Measurements from ENCODE around the gene PTCD1. TPM values are rescaled to one million over a fixed set of nuclear protein-coding genes. Genes with fewer than 3 reads are reported as not detected.

Gene PTCD1
- total RNA-seq, 1 experiment from 2014 or later, result 7.6 TPM

DNA sequence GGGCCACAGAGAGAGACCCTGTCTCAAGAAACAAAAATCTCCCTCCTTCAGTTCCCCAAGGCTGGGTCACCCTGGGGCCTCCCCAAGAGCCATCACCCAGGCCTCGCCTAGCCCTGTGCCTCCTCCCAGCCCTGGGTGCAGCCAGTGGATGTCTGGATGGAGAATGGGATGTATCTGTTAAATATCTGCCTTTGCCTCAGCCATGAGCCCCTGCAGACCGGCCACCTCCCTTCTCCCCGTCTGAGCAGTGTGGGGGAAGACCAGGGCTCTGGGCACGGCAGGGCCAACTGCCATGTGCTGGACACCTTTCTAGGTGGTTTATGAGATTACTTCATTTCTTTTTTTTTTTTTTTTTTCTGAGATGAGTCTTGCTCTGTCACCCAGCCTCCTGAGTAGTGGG, 54.1 kb downstream of the PTCD1 start:
- Mint-ChIP-seq H3K4me3 (ENCODE audit: low read depth, unreplicated experiment) (no peak overlapping the region), H3K4me1 (ENCODE audit: low read depth, unreplicated experiment) (peaks cover 8% of the 10 kb centered on the region), H3K27me3 (ENCODE audit: unreplicated experiment) (no peaks in the 10 kb centered on the region), H3K27ac (ENCODE audit: unreplicated experiment) (no peak overlapping the region), H3K36me3 (ENCODE audit: insufficient read depth, unreplicated experiment) (peaks cover 42% of the 10 kb centered on the region), H3K9me3 (ENCODE audit: low read depth, unreplicated experiment) (no peaks in the 10 kb centered on the region)
- BruUV-seq (replicated peaks), result no TSS peak
- intact Hi-C loops (cut with micrococcal nuclease; ENCODE audit: unreplicated experiment), result no loop called here
- TF ChIP-seq, protein P1, sequence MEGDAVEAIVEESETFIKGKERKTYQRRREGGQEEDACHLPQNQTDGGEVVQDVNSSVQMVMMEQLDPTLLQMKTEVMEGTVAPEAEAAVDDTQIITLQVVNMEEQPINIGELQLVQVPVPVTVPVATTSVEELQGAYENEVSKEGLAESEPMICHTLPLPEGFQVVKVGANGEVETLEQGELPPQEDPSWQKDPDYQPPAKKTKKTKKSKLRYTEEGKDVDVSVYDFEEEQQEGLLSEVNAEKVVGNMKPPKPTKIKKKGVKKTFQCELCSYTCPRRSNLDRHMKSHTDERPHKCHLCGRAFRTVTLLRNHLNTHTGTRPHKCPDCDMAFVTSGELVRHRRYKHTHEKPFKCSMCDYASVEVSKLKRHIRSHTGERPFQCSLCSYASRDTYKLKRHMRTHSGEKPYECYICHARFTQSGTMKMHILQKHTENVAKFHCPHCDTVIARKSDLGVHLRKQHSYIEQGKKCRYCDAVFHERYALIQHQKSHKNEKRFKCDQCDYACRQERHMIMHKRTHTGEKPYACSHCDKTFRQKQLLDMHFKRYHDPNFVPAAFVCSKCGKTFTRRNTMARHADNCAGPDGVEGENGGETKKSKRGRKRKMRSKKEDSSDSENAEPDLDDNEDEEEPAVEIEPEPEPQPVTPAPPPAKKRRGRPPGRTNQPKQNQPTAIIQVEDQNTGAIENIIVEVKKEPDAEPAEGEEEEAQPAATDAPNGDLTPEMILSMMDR (IDR thresholded peaks at IDR 0.05; ENCODE audit: unreplicated experiment), result no peak
- CTCF ChIA-PET, result no interaction called here
- no peak for DNase-seq

- no TSS peak for BruUV-seq (replicated peaks)
- Mint-ChIP-seq H3K27ac (ENCODE audit: unreplicated experiment) (no peak overlapping the region), H3K4me3 (ENCODE audit: low read depth, unreplicated experiment) (no peak overlapping the region), H3K36me3 (ENCODE audit: insufficient read depth, unreplicated experiment) (peaks cover 48% of the 10 kb centered on the region), H3K4me1 (ENCODE audit: low read depth, unreplicated experiment) (peaks cover 8% of the 10 kb centered on the region), H3K9me3 (ENCODE audit: low read depth, unreplicated experiment) (no peaks in the 10 kb centered on the region), H3K27me3 (ENCODE audit: unreplicated experiment) (no peaks in the 10 kb centered on the region)
- TF ChIP-seq, protein P1 (IDR thresholded peaks at IDR 0.05; ENCODE audit: unreplicated experiment), result no peak
- no peak for DNase-seq
- CTCF ChIA-PET, result no interaction called here
- intact Hi-C loops (cut with micrococcal nuclease; ENCODE audit: unreplicated experiment), result no loop called here
Measured at GRCh38 chr7:99383791-99384370, 54.7 kb downstream of the PTCD1 start.

GRCh38 chr7:99383203-99383602, 55.4 kb downstream of the PTCD1 start:
- TF ChIP-seq, protein P1 (IDR thresholded peaks at IDR 0.05; ENCODE audit: unreplicated experiment), result no peak
- intact Hi-C loops (cut with micrococcal nuclease; ENCODE audit: unreplicated experiment), result no loop called here
- H3K9me3 Mint-ChIP-seq (ENCODE audit: low read depth, unreplicated experiment), result no peaks in the 10 kb centered on the region
- H3K27me3 Mint-ChIP-seq (ENCODE audit: unreplicated experiment), result no peaks in the 10 kb centered on the region
- no TSS peak for BruUV-seq (replicated peaks)
- CTCF ChIA-PET, result no interaction called here
- no peak overlapping the region for H3K4me3 Mint-ChIP-seq (ENCODE audit: low read depth, unreplicated experiment)
- H3K4me1 Mint-ChIP-seq (ENCODE audit: low read depth, unreplicated experiment), result peaks cover 8% of the 10 kb centered on the region
- peaks cover 48% of the 10 kb centered on the region for H3K36me3 Mint-ChIP-seq (ENCODE audit: insufficient read depth, unreplicated experiment)
- DNase-seq, result no peak
- H3K27ac Mint-ChIP-seq (ENCODE audit: unreplicated experiment), result no peak overlapping the region

DNA sequence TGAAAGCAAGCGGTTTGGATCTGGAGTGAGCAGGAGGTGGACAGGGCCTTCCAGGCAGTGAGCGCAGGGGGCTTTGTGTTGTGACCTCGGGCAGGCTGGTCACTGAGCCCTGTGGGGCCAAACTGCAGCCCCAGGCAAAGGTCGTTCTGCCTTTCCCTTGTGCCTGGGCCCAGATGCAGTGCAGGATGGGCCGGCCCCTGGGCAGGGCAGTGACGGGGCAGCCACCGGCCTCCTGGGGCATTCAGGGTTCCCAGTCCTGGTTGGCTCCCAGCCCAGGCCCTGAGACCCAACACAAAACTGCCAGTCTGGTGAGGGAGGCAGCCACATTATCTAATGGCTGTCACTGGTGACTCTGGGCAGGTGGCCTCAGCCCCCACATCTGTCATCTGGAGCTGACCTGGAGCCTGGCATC, 56.9 kb downstream of the PTCD1 start:
- TF ChIP-seq, protein P1 (IDR thresholded peaks at IDR 0.05; ENCODE audit: unreplicated experiment), result no peak
- no peak for DNase-seq
- no TSS peak for BruUV-seq (replicated peaks)
- H3K9me3 Mint-ChIP-seq (ENCODE audit: low read depth, unreplicated experiment), result no peaks in the 10 kb centered on the region
- CTCF ChIA-PET, result no interaction called here
- peaks cover 8% of the 10 kb centered on the region for H3K4me1 Mint-ChIP-seq (ENCODE audit: low read depth, unreplicated experiment)
- no peak overlapping the region for H3K4me3 Mint-ChIP-seq (ENCODE audit: low read depth, unreplicated experiment)
- intact Hi-C loops (cut with micrococcal nuclease; ENCODE audit: unreplicated experiment), result no loop called here
- H3K36me3 Mint-ChIP-seq (ENCODE audit: insufficient read depth, unreplicated experiment), result peaks cover 51% of the 10 kb centered on the region
- H3K27me3 Mint-ChIP-seq (ENCODE audit: unreplicated experiment), result no peaks in the 10 kb centered on the region
- H3K27ac Mint-ChIP-seq (ENCODE audit: unreplicated experiment), result no peak overlapping the region
